Skeletal muscle cell (primary cell): ENCODE data around the gene PCDHA1.

ENCODE experiments used
- DNase-seq: peaks from one replicate; pipeline ENCODE4 v3.0.0-alpha.2; 2010; ENCODE audit warnings: low read depth
- H3K4me3 ChIP-seq: 2 replicates; pipeline ENCODE4 v1.5.1; 2011; ENCODE audit warnings: low read depth, mild to moderate bottlenecking, control low read depth, low read length, moderate library complexity

PCDHA1 gene

DNA sequence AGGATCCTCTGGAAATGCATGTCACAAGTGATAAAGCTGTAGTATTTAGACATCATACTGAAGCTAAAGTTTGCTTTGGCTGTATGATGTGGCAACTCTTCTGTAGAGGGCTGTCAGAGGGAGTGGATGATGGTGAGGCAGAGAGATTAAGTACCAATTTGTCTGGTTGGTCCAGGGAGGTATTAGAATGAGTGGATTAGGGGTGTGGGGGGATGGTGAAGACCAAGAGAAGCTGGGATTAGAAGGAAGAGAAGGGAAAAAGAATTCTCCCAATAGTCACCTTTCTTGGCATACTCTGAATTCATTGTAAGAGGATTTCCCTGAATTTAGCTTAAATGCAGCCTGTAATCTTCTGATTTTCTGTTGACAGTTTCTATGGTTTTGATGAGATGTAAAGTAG, 183.9 kb downstream of the PCDHA1 start:
- DNase-seq: no peak
- no peak overlapping the region for H3K4me3 ChIP-seq

DNA sequence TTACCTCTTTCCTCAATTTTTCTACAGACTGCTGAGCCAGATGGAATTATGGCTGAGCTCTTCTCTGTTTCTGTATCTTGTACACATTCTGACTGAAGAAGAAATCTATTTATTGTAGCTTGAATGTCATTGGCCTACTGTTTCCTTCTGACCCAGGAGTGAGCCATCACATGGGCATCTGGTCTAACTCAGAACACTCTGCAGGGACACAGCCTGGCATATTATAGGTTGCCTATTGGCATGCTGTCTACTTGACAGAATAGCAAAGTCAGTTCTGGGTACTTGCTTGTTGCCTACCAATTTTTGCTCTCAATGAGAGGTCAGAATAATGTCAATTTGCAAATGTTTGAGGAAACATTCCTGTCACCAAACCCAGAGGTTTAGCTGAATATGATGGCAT, 187.6 kb downstream of the PCDHA1 start:
- H3K4me3 ChIP-seq: no peak overlapping the region
- DNase-seq: no peak

DNA sequence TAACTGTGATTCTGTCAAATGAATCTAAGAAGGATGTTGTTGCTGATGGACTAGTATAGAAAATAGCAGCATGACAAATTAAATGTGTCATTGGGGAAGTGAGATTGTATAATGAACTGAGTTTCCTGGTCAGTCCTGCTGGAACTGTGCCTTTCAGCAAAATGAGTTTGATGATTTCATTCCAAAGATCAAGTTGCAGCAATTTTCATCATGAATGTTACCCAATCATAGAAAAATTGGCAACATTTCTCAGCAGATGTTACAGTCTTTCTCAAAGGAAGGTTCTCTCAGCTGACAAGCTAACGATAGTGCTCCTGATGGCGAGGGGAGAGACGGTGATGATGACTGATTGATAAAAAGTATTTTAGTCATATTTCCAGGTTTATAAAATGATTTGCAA, 191.1 kb downstream of the PCDHA1 start:
- H3K4me3 ChIP-seq: no peak overlapping the region
- no peak for DNase-seq

DNA sequence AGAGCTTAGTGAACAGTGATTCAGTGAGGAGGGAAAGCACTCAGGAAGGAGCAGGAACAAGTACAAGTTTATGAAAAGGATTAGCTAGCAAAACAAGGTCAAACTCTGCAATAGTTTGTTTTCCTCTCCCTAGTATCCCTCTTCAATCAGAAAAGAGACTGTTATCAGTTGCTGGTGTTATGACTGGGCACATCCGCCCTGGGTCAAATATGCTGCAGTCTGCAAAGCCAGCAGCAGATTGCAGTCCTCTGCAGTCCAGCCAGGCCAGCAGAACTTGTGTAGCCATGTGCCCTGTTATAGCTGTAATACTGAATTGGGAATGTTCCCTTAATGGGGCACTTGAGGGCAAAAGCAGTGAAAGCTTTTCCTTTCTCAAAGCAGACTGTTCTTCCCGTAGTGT, 192.3 kb downstream of the PCDHA1 start:
- H3K4me3 ChIP-seq: no peak overlapping the region
- no peak for DNase-seq

DNA sequence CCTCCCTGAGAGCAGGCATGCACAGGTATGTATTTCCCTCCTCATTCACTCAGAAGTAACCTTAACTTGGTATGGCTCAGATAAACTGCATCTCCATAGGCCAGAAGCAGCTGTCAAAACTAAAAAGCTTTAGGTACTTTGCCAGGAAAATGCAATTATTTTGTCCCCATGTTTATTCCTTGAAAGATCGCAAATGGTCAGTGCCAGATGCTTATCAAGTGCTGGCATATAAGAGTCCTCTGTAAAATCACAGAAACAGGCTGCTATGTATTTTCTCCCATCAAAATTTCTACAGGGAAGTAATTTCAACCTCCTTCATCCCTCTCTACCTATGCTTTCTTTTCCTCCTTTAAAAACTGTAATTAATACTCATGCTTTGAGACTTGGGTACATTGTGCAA, 193.0 kb downstream of the PCDHA1 start:
- H3K4me3 ChIP-seq: no peak overlapping the region
- DNase-seq: no peak

DNA sequence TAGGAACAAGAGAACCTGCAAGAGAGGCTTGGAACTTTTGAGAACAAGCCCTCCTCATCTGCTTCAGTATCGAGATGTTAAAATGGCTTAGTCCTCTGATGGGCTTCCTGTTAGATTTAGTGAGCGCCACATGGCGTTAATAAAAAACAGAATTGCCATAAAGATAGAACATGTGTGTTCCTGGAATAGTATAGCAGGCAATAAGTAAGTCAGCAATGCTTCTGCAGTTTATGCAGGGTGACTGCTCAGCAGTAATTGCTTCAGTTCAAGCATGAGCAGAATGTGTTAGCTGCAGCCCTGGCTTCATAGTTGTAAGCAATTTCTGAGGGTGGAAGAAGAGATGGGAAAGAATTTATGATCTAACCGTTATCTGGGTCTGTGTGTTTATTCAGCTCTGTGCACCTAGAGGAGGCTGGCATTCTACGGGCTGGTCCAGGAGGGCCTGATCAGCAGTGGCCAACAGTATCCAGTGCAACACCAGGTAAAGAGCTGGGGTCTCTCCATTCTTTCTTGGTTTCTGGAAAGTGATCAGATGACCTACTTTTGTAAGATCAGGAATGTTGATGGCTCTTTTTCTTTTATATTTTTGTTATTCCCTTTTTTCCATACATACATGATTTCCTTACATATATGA, 196.3 kb downstream of the PCDHA1 start:
- DNase-seq: no peak
- H3K4me3 ChIP-seq: no peak overlapping the region

DNA sequence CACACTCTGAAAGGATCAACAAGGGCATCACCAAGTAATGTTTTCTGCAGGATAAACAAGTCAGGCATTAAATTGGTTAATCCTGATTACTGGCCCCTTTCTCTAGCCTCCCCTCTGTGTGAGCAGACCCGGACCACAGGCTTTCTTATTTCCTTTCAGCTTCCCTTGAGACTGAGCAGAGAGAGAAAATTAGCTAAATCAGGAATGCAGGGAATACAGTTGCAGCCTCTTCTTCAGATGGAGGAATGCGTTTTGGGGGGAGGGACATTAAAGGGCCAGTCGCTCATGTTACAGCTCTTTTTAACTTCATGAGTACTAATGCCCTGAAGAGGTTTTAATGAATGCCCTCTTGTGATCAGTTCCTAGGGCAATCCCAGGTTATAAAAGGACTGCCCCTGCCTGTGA, 200.2 kb downstream of the PCDHA1 start:
- no peak overlapping the region for H3K4me3 ChIP-seq
- no peak for DNase-seq

DNA sequence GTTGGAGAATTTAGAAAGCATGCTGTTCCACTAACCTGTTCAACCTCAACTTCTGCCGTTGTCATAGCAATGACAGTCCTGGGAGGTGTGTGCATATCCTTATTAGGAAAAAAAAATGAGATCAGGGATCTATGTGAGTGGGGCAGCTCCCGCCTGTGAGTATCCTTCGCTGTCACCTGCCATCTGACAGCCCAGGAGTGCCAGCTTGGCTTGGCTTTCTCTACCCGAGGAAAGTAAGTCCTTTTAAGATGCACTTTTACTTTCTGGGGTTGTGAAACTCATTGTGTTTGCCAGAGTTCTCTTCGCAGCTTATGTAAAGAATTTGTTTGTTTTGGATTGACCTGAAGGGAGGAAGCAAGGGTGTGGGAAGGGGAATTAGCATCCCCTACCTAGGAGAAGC, 202.2 kb downstream of the PCDHA1 start:
- no peak for DNase-seq
- no peak overlapping the region for H3K4me3 ChIP-seq

DNA sequence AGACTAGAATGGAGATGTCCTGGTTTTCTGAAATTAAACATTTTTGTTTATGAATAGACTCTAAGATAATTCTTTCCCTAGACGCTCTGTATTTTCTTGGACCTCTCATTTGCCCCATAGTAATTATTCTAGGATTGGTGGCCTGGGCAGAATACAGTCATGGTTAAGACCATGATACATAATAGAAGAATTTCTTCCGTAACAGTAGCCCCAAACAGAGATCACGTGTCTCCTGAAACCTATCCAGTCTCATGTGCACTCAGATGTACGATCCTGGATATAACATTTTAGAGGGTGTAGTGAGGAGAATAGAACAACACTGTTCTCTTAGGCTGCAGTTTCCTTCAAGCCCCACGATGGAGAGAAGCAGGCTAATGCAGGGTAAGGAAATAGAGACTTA, 202.7 kb downstream of the PCDHA1 start:
- no peak overlapping the region for H3K4me3 ChIP-seq
- no peak for DNase-seq

DNA sequence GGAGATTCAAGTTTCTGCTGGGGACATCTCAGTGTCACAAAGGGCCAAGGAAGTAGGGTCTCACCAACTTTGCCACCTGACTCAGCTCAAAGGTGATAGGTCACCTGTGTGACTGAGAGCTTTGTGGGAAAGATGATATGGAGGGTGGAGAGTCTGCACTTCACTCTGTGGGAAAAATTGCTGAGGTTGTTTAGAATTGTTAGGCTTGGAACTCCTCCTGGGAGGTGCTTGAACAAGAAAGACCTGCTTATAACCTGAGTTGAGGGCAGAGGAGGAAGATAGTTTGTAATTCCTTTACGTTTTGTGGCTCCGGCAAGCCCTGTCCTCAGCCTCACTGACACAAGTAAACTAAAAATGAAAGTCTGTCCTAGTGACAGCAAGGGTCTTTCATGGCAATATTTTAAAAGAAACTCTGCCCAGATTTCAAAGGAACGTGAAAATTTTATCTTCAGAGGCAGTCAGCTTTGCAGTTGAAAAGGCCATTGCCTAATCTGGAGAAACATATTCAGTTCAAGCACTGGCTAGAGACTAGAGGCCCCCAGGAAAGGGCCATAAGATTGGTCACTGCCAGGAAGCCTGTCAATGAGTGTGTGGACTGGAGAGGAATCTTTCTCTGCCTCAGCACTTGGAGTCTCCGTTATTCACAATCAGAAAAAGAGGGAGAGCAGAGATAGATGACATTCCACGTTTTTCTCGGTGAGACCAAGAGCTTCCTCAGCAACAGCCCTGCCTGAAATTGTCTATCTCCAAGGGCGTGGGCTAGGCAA, 203.5 kb downstream of the PCDHA1 start:
- H3K4me3 ChIP-seq: no peak overlapping the region
- no peak for DNase-seq

DNA sequence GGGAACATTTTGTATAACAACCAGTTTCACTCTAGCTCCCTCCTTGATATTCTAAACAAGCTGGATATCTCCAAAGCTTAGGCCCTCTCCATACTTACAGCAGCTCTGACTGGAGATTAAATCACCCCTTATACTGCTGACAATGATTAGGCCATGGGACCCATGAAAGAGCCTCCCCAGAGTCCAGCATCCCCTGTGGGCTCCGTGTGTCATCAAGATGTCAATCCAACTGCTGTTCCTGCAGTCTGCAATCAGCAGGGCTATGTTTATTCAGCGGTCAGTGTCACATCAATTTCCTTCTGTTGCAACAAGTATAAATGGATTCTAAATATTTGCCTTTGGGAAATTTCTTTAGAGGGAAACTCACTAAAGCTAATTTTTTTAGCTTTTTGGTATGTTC, 206.9 kb downstream of the PCDHA1 start:
- DNase-seq: no peak
- H3K4me3 ChIP-seq: no peak overlapping the region

DNA sequence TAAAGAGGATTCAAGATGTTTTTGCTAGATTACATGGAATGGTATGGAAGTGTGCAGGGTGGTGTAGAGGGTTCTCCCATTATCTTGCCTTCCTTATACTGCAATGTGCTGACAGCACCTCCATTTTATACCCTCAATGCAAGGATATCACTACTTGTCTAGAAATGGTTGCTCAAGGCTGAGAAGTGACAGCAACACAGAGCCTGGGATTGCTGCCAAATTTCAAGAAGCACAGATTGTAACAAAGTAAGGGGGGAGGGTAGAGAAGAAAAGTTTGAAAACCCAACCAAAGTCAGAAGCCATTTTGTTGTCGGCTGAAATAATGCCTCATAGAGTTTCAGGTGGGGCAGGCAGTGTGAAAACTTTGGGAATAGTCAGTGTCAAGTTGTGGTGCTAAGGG, 210.1 kb downstream of the PCDHA1 start:
- DNase-seq: no peak
- H3K4me3 ChIP-seq: no peak overlapping the region

DNA sequence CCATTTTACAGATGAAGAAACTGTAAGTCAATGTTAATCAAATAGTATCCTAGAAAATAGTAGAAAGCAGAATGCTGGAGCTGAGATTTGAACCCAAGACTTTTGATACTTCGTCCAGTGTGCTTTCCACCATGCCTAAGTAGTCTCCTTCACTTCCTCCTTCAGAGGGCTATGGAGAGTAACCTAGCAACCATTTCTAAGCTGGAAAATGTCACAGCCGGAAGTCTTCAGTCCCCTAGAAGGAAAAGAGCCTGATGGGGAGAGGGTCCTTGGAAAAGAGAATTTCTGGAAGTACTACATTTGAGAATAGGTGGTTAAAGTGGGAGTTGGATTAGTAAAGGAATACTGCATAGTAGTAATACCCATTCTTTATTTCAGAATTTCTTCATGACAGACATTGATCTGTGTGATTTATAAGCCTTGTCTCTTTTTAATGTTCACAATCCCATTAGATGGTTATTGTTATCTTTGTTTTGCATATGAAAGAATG, 213.0 kb downstream of the PCDHA1 start:
- no peak overlapping the region for H3K4me3 ChIP-seq
- DNase-seq: no peak

DNA sequence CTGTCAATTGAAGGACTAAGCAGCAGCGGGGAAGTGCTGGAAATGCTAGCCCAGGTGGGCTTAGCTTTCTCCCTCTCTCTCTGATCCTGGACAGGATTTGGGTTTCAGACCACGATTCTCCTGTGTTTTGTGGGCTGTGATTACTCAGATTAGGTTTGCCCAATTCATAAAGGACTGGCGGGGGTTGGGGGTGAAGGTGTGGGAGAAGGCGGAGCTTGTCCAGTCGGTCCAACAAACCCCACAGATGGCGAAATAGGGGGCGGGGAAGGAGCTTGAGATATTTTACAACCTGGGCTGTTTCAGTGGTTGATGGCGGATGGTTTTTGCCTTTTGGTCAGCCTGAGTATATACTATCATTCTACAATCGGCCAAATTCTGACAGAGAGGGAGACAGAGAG, 215.5 kb downstream of the PCDHA1 start:
- H3K4me3 ChIP-seq: no peak overlapping the region
- DNase-seq: no peak

DNA sequence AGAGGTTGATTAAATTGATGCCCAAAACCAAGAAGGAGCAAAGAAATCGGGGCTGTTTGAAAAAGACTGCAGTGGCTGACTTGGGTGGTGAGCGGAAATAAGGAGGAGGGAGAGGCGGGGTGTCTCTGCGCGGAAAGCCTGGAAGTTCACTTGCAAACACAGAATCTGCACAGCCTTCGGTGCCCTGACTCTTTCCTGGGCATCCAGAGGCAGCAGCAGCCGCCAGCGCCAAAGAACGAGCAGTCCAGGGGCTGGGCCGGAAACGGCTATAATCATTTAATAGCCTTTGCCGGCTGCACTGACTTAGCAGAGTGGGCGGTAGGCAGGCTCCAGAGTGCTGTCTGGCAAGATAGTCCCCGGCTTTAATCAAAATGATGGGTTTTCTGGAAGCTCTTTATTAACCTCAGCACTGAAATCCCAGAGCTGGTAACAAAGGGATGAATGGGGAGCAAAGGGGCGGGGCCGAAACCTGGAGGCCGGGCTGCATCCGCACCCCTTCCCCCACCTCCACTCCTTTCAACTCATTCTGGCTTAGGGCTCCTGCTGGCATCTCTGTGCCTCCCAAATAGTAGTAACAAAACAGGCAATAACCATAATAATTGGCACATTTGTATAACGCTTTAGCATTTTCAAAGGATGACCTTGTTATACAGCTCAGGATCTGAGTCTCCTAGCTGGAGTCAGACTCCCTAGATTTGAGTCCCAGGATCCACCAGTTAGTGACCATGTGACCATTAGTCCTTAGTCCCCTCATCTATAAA, 216.1 kb downstream of the PCDHA1 start:
- no peak overlapping the region for H3K4me3 ChIP-seq
- DNase-seq: no peak

DNA sequence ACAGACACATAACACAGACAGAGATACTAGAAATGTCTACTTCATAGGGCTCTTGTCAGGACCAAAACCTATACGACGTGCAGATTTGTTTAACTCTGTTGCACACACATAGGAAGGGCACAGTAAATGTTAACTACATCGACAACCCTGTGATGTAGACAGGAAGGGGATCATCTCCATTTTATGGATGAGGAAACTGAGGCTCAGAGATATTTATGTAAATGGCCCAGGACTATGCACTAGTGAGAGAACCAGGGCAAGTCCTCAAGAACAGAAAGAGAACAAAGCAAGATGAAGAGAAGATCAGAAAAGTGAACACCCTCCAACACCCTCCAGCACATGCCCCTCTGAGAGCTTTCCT, 216.6 kb downstream of the PCDHA1 start:
- no peak overlapping the region for H3K4me3 ChIP-seq
- DNase-seq: no peak

DNA sequence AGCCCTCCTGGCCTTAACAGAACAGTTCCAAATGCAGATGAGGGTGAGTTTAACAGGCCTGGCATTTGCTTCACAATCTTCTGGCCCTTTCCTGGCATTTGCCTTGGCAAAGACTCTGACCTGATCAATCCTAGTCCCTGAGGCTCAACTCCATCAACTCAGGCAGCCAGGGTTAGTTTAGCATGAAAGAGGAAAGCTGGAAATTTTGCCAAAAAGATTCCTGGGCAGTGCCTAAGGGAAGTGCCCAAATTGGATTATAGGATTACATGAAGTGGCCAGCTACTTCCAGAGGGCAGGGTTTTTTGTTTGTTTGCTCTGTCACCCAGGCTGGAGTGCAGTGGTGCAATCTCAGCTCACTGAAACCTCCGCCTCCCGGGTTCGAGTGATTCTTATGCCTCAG, 217.1 kb downstream of the PCDHA1 start:
- DNase-seq: no peak
- no peak overlapping the region for H3K4me3 ChIP-seq

DNA sequence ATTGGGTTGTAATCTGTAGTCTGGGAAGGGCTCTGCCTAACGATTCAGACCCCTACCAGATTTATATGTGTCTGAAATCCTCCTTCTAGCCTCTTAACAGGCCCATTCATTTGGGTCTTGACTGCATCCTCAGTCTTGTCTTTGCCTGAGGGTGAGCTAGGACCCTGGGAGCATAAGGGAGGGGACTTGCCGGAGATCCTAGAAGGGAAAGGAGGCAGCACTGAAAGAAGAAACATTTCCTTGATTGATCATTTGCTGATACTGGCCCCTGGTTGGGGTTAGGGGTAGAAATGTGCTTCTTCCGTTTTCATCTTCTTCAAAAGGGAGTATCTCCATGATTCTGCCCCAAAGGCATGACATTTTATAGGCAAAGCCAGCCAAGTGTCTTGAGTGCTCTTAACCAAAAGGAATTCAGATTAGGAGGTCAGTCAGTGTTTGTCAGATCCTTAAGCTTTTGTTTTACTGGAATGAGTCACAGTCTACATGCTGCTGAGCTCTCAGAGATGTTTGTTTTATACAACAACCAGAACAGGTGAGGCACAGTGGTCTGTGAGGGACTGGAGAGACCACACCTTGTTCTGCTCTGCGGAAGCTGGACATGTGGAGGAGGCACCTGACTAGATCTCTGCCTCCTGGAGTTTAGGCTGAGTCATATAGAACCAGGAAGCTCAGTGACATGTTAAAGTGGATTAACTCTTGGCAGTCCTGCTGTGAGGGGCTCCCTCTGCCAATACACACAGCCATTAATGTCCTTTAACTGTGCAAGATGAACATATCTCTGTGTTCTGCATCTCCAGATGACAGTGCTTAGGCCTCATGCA, 218.1 kb downstream of the PCDHA1 start:
- DNase-seq: no peak
- H3K4me3 ChIP-seq: no peak overlapping the region

DNA sequence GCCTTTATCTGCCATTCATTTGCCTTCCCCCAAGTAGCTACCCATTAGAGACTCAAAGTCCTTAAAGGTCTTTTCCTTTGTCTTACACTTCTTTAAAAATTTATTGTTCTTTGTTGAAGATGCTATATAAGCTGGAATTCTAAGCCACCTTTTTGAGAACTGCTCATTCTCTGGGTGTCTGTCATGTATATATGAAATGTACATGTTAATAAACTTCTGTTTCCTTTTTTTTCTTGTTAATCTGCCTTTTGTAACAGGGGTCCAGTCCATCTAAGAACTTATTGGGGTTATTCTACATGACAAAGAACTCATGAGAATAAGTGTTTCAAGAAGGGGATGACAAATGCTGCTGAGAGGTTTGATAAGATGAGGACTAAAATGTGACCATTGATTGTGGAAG, 221.9 kb downstream of the PCDHA1 start:
- H3K4me3 ChIP-seq: no peak overlapping the region
- DNase-seq: no peak
